Ramos (cell line): Measurements from ENCODE around the gene UPB1.

Source experiments
- in situ Hi-C: fragments of 300-500 bp; cut with MboI; formaldehyde crosslinking; loops from one replicate; pipeline ENCODE4 v1.14.3; 2022; ENCODE audit warnings: low sequenced_read_pairs; ENCODE audit not compliant: unreplicated experiment

Gene UPB1

GRCh38 chr22:24555165-24556039 is 60.3 kb downstream of the UPB1 start, which contains the start of gene SNRPD3:
Gene SNRPD3, plus strand, starts transcription at chr22:24555999. Its CDS starts 1,676 bp downstream, at chr22:24557675.
- in situ Hi-C loops: no loop called here

- in situ Hi-C loops: no loop called here
Observed at GRCh38 chr22:24559471-24559870, 64.3 kb downstream of the UPB1 start.

GRCh38 chr22:24563246-24563645 is 68.1 kb downstream of the UPB1 start:
- in situ Hi-C loops: no loop called here

GRCh38 chr22:24564376-24565058 is 69.4 kb downstream of the UPB1 start:
- in situ Hi-C loops: no loop called here

GRCh38 chr22:24565077-24565476 is 69.9 kb downstream of the UPB1 start:
- in situ Hi-C loops: no loop called here

- in situ Hi-C loops: no loop called here
Observed at GRCh38 chr22:24566899-24567511, 71.9 kb downstream of the UPB1 start.

GRCh38 chr22:24567668-24568067 is 72.5 kb downstream of the UPB1 start:
- in situ Hi-C loops: no loop called here

GRCh38 chr22:24571266-24571665 is 76.1 kb downstream of the UPB1 start:
- in situ Hi-C loops: no loop called here

- in situ Hi-C loops: no loop called here
Observed at GRCh38 chr22:24576778-24577177, 81.6 kb downstream of the UPB1 start.
